ENCODE data around the gene IQGAP3.

DNA sequence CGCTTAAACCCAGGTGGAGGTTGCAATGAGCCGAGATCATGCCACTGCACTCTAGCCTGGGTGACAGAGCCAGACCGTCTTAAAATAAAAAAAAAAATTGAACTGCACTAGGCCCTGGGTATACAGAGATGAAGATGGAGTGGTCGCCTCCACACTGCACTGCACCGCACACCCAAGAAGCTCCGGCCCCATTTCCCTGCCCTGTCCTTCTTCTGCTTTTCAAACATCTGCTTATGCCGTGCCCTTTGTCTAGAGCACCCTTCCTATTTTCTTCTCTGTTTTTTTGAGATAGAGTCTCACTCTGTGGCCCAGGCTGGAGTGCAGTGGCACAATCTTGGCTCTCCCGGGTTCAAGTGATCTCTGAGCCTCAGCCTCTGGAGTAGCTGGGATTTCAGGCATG is 17.4 kb downstream of the IQGAP3 start:
- TF ChIP-seq, protein P1, sequence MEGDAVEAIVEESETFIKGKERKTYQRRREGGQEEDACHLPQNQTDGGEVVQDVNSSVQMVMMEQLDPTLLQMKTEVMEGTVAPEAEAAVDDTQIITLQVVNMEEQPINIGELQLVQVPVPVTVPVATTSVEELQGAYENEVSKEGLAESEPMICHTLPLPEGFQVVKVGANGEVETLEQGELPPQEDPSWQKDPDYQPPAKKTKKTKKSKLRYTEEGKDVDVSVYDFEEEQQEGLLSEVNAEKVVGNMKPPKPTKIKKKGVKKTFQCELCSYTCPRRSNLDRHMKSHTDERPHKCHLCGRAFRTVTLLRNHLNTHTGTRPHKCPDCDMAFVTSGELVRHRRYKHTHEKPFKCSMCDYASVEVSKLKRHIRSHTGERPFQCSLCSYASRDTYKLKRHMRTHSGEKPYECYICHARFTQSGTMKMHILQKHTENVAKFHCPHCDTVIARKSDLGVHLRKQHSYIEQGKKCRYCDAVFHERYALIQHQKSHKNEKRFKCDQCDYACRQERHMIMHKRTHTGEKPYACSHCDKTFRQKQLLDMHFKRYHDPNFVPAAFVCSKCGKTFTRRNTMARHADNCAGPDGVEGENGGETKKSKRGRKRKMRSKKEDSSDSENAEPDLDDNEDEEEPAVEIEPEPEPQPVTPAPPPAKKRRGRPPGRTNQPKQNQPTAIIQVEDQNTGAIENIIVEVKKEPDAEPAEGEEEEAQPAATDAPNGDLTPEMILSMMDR (IDR thresholded peaks at IDR 0.05), result no peak
- TF ChIP-seq ZFX (IDR thresholded peaks at IDR 0.05; ENCODE audit: borderline replicate concordance), result no peak

Measured in 22Rv1 (cell line).